ENCODE data around the gene FOXF1. TPM values are rescaled to one million over a fixed set of nuclear protein-coding genes. Genes with fewer than 3 reads are reported as not detected.

FOXF1 gene
- total RNA-seq, 4 donors from 2014 or later, result 0.29 to 4.9 (median 2.0) TPM

DNA sequence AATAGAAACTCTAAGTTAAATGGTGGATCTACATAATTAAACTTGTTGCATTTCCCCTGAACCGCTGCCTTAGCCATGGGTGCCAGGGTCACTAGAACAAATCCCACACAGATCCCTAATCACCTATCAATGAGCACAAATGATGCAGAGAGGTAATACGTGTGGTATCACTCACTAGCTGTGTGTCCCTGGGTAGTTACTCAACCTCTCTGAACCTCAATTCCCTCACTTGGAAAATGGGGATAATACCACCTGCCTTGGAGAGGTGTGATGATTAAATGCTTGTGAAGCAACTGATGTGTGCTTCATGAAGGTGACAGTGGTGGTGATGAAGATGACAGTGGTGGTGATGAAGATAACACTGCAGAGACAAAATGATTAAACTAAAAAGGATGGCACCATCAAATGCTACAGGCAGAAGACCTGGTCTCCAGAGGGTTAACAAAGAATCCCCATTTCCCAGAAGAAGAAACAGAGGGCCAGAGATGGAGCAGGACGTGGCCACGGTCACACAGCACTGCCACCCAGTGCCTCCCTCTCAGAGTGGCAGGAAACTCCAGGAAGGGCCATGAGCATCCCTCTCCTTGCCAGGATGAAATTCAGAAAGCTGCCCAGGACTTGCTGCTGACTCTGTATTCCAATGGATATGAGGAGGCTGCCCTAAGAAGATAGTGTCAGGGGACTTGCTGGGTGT is 17.9 kb upstream of the FOXF1 start:
- H3K27ac ChIP-seq, result no peak overlapping the region
- no peak overlapping the region for H3K4me3 ChIP-seq
- no peaks in the 10 kb centered on the region for H3K36me3 ChIP-seq
- TF ChIP-seq, protein P1, sequence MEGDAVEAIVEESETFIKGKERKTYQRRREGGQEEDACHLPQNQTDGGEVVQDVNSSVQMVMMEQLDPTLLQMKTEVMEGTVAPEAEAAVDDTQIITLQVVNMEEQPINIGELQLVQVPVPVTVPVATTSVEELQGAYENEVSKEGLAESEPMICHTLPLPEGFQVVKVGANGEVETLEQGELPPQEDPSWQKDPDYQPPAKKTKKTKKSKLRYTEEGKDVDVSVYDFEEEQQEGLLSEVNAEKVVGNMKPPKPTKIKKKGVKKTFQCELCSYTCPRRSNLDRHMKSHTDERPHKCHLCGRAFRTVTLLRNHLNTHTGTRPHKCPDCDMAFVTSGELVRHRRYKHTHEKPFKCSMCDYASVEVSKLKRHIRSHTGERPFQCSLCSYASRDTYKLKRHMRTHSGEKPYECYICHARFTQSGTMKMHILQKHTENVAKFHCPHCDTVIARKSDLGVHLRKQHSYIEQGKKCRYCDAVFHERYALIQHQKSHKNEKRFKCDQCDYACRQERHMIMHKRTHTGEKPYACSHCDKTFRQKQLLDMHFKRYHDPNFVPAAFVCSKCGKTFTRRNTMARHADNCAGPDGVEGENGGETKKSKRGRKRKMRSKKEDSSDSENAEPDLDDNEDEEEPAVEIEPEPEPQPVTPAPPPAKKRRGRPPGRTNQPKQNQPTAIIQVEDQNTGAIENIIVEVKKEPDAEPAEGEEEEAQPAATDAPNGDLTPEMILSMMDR (IDR thresholded peaks at IDR 0.05), result no peak
- no peak for TF ChIP-seq POLR2A (IDR thresholded peaks at IDR 0.05)
- H3K9me3 ChIP-seq, result no peaks in the 10 kb centered on the region
- DNase-seq, result no peak
- peaks cover 0 to 43% of the 10 kb centered on the region in 2 donors for H3K27me3 ChIP-seq
- intact Hi-C loops (cut with DNase I; ENCODE audit: low total_unique reads), result no loop called here
- H3K4me1 ChIP-seq, result no peaks in the 10 kb centered on the region

DNA sequence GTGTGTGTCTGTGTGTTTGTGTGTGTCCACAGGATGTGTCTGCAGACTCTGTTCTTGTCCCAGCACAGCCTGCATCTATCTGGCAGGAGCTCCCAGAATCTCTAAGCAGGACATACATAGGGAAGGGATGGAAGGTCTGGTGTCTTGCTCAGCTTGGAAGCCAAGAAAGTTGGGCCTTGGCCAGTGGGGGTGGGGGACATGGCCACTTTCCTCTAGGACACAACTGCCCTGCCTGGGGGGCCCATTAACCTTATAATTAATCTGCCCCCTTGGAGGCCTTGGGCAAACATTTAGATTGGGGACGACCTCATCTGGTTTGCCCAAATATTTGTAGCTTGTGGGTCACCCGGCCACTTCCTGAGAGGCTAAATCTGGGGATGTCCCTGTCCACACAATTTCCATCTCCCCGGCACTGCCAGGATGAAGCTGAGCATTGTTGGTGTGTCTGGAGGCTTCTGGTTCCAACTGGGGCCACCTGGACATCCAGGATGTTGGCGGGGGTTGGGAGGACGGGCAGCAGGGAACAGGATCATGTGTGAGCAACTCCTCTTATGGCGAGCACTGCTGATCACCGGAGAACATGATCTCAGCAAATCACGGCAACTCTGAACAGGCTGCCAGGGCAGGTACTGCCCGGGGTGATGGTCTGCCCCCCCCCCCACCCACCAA is 17.2 kb upstream of the FOXF1 start:
- H3K36me3 ChIP-seq, result no peaks in the 10 kb centered on the region
- no peak for DNase-seq
- TF ChIP-seq, protein P1 (IDR thresholded peaks at IDR 0.05), result no peak
- H3K4me1 ChIP-seq, result peaks cover 0 to 4% of the 10 kb centered on the region in 2 donors
- intact Hi-C loops (cut with DNase I; ENCODE audit: low total_unique reads), result no loop called here
- no peak overlapping the region for H3K4me3 ChIP-seq
- peaks cover 2 to 50% of the 10 kb centered on the region in 2 donors for H3K27me3 ChIP-seq
- H3K9me3 ChIP-seq, result no peaks in the 10 kb centered on the region
- H3K27ac ChIP-seq, result no peak overlapping the region

DNA sequence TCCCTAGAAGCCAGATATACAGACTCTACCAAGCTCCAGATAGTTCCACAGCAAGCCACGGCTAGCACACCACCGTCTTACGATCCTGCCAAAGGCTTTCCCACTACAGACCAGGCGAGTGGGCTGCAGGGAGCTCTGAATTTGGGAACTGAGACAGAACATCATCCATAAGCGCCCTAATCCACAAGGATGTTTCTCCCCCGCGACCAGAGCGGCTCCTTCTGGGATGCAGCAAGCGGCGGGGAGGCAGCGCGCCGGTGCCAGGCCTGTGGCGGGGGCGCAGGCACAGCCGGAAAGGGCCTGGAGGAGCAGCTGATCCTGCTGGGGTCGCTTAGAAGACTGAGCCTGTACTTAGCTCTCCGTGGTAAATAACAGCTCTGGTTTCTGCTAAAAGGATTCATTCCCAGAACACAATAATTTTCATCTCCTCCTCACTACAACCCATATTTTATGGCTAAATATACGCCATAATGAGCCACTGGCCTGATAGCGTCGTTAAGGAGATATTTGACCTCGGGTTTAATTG is 16.2 kb upstream of the FOXF1 start:
- Histone ChIP-seq H3K36me3 (no peaks in the 10 kb centered on the region), H3K27ac (no peak overlapping the region), H3K4me1 (peaks cover 0 to 4% of the 10 kb centered on the region in 2 donors), H3K27me3 (peaks cover 6 to 60% of the 10 kb centered on the region in 2 donors), H3K4me3 (no peak overlapping the region), H3K9me3 (no peaks in the 10 kb centered on the region)
- intact Hi-C loops (cut with DNase I; ENCODE audit: low total_unique reads), result no loop called here
- TF ChIP-seq, protein P1 (IDR thresholded peaks at IDR 0.05), result no peak
- TF ChIP-seq POLR2A (IDR thresholded peaks at IDR 0.05), result no peak
- DNase-seq, result no peak

DNA sequence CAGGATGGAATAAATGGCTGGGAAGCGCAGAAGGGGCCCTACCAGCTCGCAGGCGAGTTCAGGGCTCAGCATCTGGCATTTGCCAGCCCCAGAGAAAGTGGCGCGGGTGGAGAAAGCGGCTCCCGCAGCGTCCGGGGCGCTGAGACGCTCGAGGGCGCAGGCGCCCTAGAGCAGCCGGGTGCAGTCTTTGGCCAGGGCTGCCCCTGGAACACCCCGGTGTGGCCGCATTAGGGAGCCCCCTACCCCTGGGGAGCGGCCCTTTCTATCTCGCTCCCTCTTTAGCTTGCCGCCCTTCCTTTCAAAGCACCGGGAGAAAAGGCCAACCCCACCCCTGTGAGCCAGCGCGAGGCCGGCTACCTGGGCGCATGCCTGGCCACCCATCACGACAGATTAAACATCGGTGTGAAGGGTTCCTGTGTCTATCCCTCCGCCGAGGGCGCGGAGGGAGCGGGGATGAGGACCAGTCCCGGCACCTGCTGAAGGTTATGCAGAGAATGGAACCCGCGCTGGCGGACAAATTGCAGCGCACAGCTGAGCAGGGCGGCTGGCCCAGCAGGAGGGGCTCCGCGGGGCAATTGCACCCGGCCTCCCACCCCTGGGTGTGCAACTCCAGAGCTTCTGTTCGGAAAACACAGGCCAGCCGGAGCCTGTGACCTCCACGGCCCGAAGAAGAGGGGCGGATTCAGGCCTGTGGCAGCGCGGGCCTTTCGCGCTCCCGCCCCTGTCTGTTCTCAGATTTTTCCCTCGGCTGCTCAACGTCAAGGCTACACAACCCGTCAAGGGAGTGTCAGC is 15.6 kb upstream of the FOXF1 start:
- no peak for DNase-seq
- Histone ChIP-seq H3K4me3 (no peak overlapping the region), H3K27me3 (peaks cover 6 to 64% of the 10 kb centered on the region in 2 donors), H3K36me3 (no peaks in the 10 kb centered on the region), H3K4me1 (peaks cover 0 to 4% of the 10 kb centered on the region in 2 donors), H3K27ac (no peak overlapping the region), H3K9me3 (no peaks in the 10 kb centered on the region)
- intact Hi-C loops (cut with DNase I; ENCODE audit: low total_unique reads), result no loop called here
- TF ChIP-seq, protein P1 (IDR thresholded peaks at IDR 0.05), result no peak
- TF ChIP-seq POLR2A (IDR thresholded peaks at IDR 0.05), result no peak

Data from uterus (tissue), 4 donors.